ENCODE measurements around the gene TMEM132A.

Gene TMEM132A, protein sequence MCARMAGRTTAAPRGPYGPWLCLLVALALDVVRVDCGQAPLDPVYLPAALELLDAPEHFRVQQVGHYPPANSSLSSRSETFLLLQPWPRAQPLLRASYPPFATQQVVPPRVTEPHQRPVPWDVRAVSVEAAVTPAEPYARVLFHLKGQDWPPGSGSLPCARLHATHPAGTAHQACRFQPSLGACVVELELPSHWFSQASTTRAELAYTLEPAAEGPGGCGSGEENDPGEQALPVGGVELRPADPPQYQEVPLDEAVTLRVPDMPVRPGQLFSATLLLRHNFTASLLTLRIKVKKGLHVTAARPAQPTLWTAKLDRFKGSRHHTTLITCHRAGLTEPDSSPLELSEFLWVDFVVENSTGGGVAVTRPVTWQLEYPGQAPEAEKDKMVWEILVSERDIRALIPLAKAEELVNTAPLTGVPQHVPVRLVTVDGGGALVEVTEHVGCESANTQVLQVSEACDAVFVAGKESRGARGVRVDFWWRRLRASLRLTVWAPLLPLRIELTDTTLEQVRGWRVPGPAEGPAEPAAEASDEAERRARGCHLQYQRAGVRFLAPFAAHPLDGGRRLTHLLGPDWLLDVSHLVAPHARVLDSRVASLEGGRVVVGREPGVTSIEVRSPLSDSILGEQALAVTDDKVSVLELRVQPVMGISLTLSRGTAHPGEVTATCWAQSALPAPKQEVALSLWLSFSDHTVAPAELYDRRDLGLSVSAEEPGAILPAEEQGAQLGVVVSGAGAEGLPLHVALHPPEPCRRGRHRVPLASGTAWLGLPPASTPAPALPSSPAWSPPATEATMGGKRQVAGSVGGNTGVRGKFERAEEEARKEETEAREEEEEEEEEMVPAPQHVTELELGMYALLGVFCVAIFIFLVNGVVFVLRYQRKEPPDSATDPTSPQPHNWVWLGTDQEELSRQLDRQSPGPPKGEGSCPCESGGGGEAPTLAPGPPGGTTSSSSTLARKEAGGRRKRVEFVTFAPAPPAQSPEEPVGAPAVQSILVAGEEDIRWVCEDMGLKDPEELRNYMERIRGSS

DNA sequence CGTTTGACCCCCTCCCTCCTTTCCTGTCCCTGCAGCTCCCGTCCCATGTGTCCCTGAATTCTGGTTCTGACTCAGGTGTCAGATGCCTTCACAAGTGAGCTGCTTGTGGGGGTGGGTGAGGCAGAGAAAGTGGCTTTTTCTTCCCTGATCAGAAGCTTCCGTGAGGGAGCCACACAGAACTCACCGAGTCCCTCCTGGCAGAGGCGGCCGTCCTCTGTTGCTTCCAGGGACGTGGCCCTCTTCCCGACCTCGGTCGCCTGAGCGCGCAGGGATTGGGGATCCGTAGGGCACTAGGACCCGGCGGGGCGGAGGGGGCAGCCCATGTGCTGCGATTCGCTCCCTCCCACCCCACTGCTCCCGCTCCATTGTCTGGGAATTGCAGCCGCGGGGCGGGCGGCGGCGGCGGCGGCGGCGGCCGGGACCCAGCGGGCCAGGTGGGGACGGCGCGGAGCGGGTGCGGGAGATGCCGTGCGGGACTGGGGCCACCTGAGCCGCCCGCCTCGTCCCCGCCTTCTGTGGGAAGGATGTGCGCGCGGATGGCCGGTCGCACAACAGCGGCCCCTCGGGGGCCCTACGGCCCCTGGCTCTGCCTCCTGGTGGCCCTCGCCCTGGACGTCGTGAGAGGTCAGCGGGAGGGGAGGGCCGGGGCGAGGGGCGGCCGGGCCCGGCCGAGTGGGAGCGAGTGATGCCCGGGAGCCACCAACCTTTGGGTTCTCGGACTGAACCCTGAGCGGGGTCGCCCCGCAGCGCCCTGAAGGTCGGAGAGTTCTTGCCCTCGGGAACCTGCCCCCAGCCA lies at the start of gene TMEM132A:
TMEM132A (plus strand) TSS at position 351 of the 796 bp plus-strand sequence; CDS start at position 525, 174 bp downstream.
- TF ChIP-seq, protein P1, sequence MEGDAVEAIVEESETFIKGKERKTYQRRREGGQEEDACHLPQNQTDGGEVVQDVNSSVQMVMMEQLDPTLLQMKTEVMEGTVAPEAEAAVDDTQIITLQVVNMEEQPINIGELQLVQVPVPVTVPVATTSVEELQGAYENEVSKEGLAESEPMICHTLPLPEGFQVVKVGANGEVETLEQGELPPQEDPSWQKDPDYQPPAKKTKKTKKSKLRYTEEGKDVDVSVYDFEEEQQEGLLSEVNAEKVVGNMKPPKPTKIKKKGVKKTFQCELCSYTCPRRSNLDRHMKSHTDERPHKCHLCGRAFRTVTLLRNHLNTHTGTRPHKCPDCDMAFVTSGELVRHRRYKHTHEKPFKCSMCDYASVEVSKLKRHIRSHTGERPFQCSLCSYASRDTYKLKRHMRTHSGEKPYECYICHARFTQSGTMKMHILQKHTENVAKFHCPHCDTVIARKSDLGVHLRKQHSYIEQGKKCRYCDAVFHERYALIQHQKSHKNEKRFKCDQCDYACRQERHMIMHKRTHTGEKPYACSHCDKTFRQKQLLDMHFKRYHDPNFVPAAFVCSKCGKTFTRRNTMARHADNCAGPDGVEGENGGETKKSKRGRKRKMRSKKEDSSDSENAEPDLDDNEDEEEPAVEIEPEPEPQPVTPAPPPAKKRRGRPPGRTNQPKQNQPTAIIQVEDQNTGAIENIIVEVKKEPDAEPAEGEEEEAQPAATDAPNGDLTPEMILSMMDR (IDR thresholded peaks at IDR 0.05) = no peak
- no peak for DNase-seq (ENCODE audit: low spot score)
- Histone ChIP-seq H3K27ac (no peak within 1 kb of the TSS), H3K4me3 (peak within 1 kb of the TSS; percentile 79)

DNA sequence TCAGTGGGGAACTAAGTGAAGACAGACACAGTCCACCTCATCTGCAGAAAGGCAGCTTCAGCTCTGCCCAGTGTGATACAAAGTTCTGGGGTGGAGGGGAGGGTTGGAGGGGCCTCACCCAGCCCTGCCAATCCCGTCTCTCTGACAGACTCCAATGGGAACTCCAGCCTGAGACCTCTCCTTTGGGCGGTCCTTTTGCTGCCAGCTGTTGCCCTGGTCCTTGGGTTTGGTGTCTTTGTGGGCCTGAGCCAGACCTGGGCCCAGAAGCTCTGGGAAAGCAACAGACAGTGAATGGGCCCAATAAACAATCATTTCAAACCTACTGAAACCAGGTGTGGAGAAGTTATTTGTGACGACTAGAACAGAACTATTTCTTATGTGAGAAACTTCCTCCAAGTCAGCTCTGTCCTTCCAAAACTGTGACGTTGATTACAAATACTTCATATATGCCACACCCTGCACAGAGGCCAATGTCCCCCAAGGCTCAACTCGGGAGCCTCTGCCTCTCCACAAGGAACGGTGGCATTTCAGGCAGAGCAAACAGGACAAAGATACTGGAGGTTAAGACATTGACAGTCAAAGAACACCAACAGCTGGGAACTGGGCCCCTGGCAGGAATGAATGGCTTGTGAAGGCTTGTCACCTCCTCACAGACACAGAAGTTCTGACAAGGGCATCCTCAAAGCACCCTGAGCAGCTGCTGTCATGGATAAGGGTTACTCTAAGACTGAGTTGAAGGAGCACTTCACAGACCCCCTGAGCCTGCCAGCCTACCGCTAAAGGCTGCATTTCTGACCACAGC lies 48.7 kb upstream of the TMEM132A start:
- no peak for DNase-seq (ENCODE audit: low spot score)
- H3K4me3 ChIP-seq = no peak overlapping the region
- TF ChIP-seq, protein P1 (IDR thresholded peaks at IDR 0.05) = no peak
- no peak overlapping the region for H3K27ac ChIP-seq

DNA sequence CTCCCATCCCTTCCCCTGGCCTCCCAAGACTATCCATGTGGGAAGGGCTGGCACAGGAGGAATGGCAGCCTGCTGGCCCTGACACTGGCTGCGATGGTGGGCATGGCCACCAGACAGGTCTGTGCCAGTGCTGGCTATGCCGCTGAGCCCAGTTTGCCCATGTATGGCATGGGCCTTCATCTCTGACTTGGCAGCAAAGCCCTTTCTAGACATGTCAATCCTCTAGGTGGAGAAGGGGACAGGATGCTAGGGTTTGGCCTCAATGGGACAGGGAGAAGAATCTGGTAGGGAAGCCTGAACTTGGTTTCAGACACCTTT lies 48.1 kb upstream of the TMEM132A start:
- TF ChIP-seq, protein P1 (IDR thresholded peaks at IDR 0.05) = no peak
- no peak overlapping the region for H3K27ac ChIP-seq
- no peak overlapping the region for H3K4me3 ChIP-seq
- DNase-seq (ENCODE audit: low spot score) = no peak

DNA sequence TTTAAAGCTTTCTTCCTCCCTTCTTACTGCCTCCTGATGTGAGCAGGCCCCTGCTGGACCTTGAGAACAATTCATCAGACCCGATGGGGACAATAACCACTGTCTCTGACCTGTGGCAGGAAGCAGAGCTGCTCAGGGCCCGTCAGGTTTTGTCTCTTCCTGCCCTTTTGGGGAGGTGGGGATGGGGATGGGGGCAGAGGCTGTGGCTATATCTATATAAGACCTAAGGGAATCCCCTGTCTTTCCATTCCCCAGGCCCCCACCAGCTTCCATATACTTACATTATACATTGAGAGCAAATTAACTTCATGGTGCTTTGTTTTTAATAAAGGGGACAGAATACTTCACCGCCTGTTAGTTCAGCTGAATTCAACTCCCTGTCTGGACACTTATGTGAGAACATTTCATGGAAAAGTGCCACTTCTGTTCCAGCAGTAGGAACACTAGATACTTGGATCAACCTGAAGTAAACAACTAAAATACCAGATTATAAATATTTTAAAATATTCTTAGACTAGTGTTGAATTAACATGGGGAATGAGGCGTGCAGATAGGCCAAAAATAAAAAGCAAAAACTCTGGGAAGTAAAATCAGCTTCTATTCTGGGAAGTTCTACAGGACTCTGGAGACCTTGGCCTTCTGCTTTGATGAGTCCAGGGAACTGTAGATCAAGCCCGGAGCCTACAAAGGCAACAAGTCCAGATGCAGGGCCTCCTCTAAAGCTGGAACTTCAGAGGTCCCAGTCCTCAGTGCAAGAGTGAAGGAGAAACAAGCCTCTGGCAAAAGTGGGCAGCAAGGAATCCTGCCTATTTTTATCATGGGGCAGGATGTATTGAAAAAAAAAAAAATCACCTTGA lies 45.8 kb upstream of the TMEM132A start:
- Histone ChIP-seq H3K4me3 (no peak overlapping the region), H3K27ac (peak overlapping the region; percentile 19 to 34)
- TF ChIP-seq, protein P1 (IDR thresholded peaks at IDR 0.05) = no peak
- DNase-seq (ENCODE audit: low spot score) = no peak

DNA sequence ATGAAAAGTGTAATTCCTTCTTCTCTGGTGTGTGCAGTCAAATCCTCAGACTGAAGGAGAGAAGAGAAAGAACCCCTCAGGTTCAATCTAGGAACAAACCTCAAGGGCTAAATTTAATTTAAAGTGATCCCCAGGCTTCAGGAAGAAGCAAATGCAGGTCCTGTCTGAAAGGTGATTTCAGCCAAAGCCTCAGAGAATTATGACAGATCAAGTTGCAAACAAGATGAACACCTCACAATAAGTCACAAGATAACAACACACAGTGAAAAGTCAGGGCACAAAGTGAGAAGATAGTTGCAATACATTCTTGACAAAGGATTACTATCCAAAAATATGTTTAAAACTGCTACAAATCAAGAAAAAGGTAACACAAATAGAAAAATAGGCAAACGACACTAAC lies 45.2 kb upstream of the TMEM132A start:
- TF ChIP-seq, protein P1 (IDR thresholded peaks at IDR 0.05) = no peak
- DNase-seq (ENCODE audit: low spot score) = no peak
- no peak overlapping the region for H3K4me3 ChIP-seq
- no peak overlapping the region for H3K27ac ChIP-seq
